ENCODE data around the gene PLP1.

- no peak for TF ChIP-seq CTCF (IDR thresholded peaks at IDR 0.05)
- TF ChIP-seq POLR2A (IDR thresholded peaks at IDR 0.05): no peak
Observed at GRCh38 chrX:103756736-103757135, 19.9 kb upstream of the PLP1 start.
